ENCODE results near the gene STRBP.

STRBP gene

GRCh38 chr9:123299558-123300126 is 31.3 kb upstream of the STRBP start:
- Histone ChIP-seq H3K4me2 (ENCODE audit: low read length) (no peak overlapping the region), H3F3A (ENCODE audit: control insufficient read depth, insufficient read depth) (peaks cover 14% of the 10 kb centered on the region; the same call in 1 of the 2 replicates), H4K20me1 (ENCODE audit: control insufficient read depth, insufficient read depth, low read depth, low read length) (no peaks in the 10 kb centered on the region), H3K27ac (ENCODE audit: low read depth, low read length) (no peak overlapping the region), H3K4me3 (ENCODE audit: low read length) (no peak overlapping the region), H3K9me2 (replicated peaks; ENCODE audit: control insufficient read depth, low read length) (no peaks in the 10 kb centered on the region), H3K9me3 (ENCODE audit: control insufficient read depth, insufficient read depth, low read length) (no peaks in the 10 kb centered on the region), H3K79me2 (ENCODE audit: control insufficient read depth, low read length) (no peaks in the 10 kb centered on the region), H3K27me3 (ENCODE audit: control insufficient read depth, low read length) (no peaks in the 10 kb centered on the region), H3K36me3 (ENCODE audit: control insufficient read depth, low read length) (no peaks in the 10 kb centered on the region), H3K4me1 (ENCODE audit: control insufficient read depth, low read length) (peaks cover 14% of the 10 kb centered on the region)
- no peak for TF ChIP-seq CTCF (IDR thresholded peaks at IDR 0.05; ENCODE audit: low read depth, low read length, poor library complexity, severe bottlenecking)
- no peak for TF ChIP-seq EZH2phosphoT487 (IDR thresholded peaks at IDR 0.05; ENCODE audit: borderline replicate concordance, low read length)

GRCh38 chr9:123296174-123296573 is 27.8 kb upstream of the STRBP start:
- TF ChIP-seq CTCF (IDR thresholded peaks at IDR 0.05; ENCODE audit: low read depth, low read length, poor library complexity, severe bottlenecking) (no peak), EZH2phosphoT487 (IDR thresholded peaks at IDR 0.05; ENCODE audit: borderline replicate concordance, low read length) (no peak)
- Histone ChIP-seq H3K4me1 (ENCODE audit: control insufficient read depth, low read length) (peaks cover 1% of the 10 kb centered on the region), H3K4me3 (ENCODE audit: low read length) (no peak overlapping the region), H4K20me1 (ENCODE audit: control insufficient read depth, insufficient read depth, low read depth, low read length) (no peaks in the 10 kb centered on the region), H3K79me2 (ENCODE audit: control insufficient read depth, low read length) (no peaks in the 10 kb centered on the region), H3K4me2 (ENCODE audit: low read length) (no peak overlapping the region), H3K9me2 (replicated peaks; ENCODE audit: control insufficient read depth, low read length) (no peaks in the 10 kb centered on the region), H3F3A (ENCODE audit: control insufficient read depth, insufficient read depth) (peaks cover 12% of the 10 kb centered on the region; the same call in 1 of the 2 replicates), H3K9me3 (ENCODE audit: control insufficient read depth, insufficient read depth, low read length) (no peaks in the 10 kb centered on the region), H3K27ac (ENCODE audit: low read depth, low read length) (no peak overlapping the region), H3K36me3 (ENCODE audit: control insufficient read depth, low read length) (no peaks in the 10 kb centered on the region), H3K27me3 (ENCODE audit: control insufficient read depth, low read length) (no peaks in the 10 kb centered on the region)

GRCh38 chr9:123291736-123292135 is 23.4 kb upstream of the STRBP start:
- no peaks in the 10 kb centered on the region for H3K27me3 ChIP-seq (ENCODE audit: control insufficient read depth, low read length)
- H3K4me3 ChIP-seq (ENCODE audit: low read length) = no peak overlapping the region
- TF ChIP-seq CTCF (IDR thresholded peaks at IDR 0.05; ENCODE audit: low read depth, low read length, poor library complexity, severe bottlenecking) (no peak), EZH2phosphoT487 (IDR thresholded peaks at IDR 0.05; ENCODE audit: borderline replicate concordance, low read length) (no peak)
- no peak overlapping the region for H3K27ac ChIP-seq (ENCODE audit: low read depth, low read length)
- H3K4me1 ChIP-seq (ENCODE audit: control insufficient read depth, low read length) = peaks cover 8% of the 10 kb centered on the region
- peaks cover 12% of the 10 kb centered on the region; the same call in 1 of the 2 replicates for H3F3A ChIP-seq (ENCODE audit: control insufficient read depth, insufficient read depth)
- H3K9me3 ChIP-seq (ENCODE audit: control insufficient read depth, insufficient read depth, low read length) = no peaks in the 10 kb centered on the region
- H3K9me2 ChIP-seq (replicated peaks; ENCODE audit: control insufficient read depth, low read length) = no peaks in the 10 kb centered on the region
- no peak overlapping the region for H3K4me2 ChIP-seq (ENCODE audit: low read length)
- no peaks in the 10 kb centered on the region for H3K79me2 ChIP-seq (ENCODE audit: control insufficient read depth, low read length)
- H3K36me3 ChIP-seq (ENCODE audit: control insufficient read depth, low read length) = no peaks in the 10 kb centered on the region
- H4K20me1 ChIP-seq (ENCODE audit: control insufficient read depth, insufficient read depth, low read depth, low read length) = no peaks in the 10 kb centered on the region

Data from DOHH2 (cell line).